ENCODE results near the gene HSF4.
A peak's percentile ranks its signal among the peaks of the same experiment; 100 is the strongest.

Gene HSF4

DNA sequence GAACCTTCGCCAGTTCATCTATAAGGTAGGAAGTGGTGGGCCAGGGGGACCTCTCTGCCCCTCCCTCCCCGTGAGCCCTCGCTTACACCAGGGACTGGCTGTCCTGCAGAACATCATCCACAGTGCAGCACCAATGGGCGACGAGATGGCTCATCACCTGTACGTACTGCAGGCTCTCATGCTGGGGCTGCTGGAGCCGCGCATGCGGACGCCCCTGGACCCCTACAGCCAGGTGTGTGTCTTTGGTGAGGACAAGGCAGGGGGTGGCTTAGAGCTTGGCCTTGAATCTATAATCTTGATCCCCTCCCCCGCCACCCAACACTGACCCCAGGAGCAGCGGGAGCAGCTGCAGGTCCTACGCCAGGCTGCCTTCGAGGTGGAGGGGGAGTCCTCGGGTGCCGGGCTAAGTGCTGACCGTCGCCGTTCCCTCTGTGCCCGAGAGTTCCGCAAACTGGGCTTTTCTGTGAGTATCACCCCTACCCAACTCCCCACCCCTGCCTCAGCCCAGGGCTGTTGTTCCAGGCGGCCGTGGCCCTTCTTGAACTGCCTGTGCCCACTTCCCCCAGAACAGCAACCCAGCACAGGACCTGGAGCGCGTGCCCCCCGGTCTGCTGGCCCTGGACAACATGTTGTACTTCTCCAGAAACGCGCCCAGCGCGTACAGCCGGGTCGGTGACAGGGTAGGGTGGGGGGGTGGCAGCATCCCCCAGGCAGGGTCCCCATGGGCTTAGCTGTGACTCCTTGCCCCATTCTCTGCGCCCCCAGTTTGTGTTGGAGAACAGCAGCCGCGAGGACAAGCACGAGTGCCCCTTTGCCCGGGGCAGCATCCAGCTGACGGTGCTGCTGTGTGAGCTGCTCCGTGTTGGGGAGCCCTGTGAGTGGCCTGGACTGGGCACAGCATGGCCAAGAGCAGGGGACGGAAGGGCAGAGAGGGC lies 37.1 kb downstream of the HSF4 start:
- Histone ChIP-seq H3K23ac (ENCODE audit: low read length in 2 of 2) (no peak overlapping the region), H4K91ac (ENCODE audit: low read length) (no peak overlapping the region), H2AFZ (ENCODE audit: low read depth, low read length) (no peak overlapping the region), H3K4ac (ENCODE audit: low read depth in 1 of 2, low read length in 2 of 2) (peak overlapping the region in 1 of 2 experiments; percentile 2), H3K27ac (ENCODE audit: low read length, poor library complexity, severe bottlenecking) (no peak overlapping the region), H3K4me3 (ENCODE audit: insufficient read depth in 1 of 2, low read depth in 1 of 2, low read length in 2 of 2) (no peak overlapping the region), H3K4me2 (ENCODE audit: low read length, poor library complexity, severe bottlenecking) (no peak overlapping the region), H2AK5ac (ENCODE audit: low read length, severe bottlenecking) (no peak overlapping the region), H2BK120ac (ENCODE audit: low read depth, low read length) (no peak overlapping the region), H3K18ac (ENCODE audit: low read depth in 1 of 2, low read length in 2 of 2) (no peak overlapping the region), H3K27me3 (ENCODE audit: control insufficient read depth in 1 of 2, insufficient read depth in 1 of 2, low read length in 2 of 2) (no peaks in the 10 kb centered on the region), H4K8ac (ENCODE audit: low read length) (no peak overlapping the region), H3K14ac (ENCODE audit: low read length in 2 of 2) (no peak overlapping the region), H2BK5ac (ENCODE audit: low read depth, low read length, poor library complexity, severe bottlenecking) (no peak overlapping the region), H3K9ac (ENCODE audit: low read length) (no peak overlapping the region), H3K79me1 (replicated peaks; ENCODE audit: low read length, poor library complexity, severe bottlenecking) (peaks cover 14% of the 10 kb centered on the region), H3K4me1 (ENCODE audit: control insufficient read depth, insufficient read depth, low read depth, low read length) (peaks cover 20% of the 10 kb centered on the region), H2BK15ac (ENCODE audit: low read depth, poor library complexity, severe bottlenecking) (no peak overlapping the region), H3K9me3 (ENCODE audit: control insufficient read depth, low read length) (no peaks in the 10 kb centered on the region), H2BK12ac (ENCODE audit: low read length in 2 of 2) (no peak overlapping the region), H3K36me3 (ENCODE audit: control insufficient read depth in 1 of 2, insufficient read depth in 2 of 2, low read depth in 1 of 2, low read length in 2 of 2) (peaks cover 24 to 78% of the 10 kb centered on the region in 2 experiments)
- 96% methylated on average over 39 of the region's 40 CpGs for WGBS
- no peak for DNase-seq

DNA sequence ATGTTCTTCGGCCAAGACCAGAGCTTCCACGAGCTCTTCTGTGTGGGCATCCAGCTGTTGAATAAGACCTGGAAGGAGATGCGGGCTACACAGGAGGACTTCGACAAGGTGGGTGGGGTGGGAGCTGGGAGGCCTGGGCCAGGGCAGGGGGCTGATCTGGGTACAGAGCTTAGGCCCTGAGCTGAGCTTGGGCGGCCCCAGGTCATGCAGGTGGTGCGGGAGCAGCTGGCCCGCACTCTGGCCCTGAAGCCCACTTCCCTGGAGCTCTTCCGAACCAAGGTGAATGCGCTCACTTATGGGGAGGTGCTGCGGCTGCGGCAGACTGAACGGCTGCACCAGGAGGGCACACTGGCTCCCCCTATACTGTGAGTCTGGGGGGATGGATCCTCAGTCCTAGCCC lies 37.9 kb downstream of the HSF4 start:
- H2BK120ac ChIP-seq (ENCODE audit: low read depth, low read length), result no peak overlapping the region
- H3K27me3 ChIP-seq (ENCODE audit: control insufficient read depth in 1 of 2, insufficient read depth in 1 of 2, low read length in 2 of 2), result no peaks in the 10 kb centered on the region
- peaks cover 13% of the 10 kb centered on the region for H3K79me1 ChIP-seq (replicated peaks; ENCODE audit: low read length, poor library complexity, severe bottlenecking)
- no peak overlapping the region for H3K27ac ChIP-seq (ENCODE audit: low read length, poor library complexity, severe bottlenecking)
- no peak for DNase-seq
- no peak overlapping the region for H3K4me3 ChIP-seq (ENCODE audit: insufficient read depth in 1 of 2, low read depth in 1 of 2, low read length in 2 of 2)
- H2BK12ac ChIP-seq (ENCODE audit: low read length in 2 of 2), result no peak overlapping the region
- no peak overlapping the region for H3K14ac ChIP-seq (ENCODE audit: low read length in 2 of 2)
- H2AFZ ChIP-seq (ENCODE audit: low read depth, low read length), result no peak overlapping the region
- H4K8ac ChIP-seq (ENCODE audit: low read length), result no peak overlapping the region
- H3K9ac ChIP-seq (ENCODE audit: low read length), result no peak overlapping the region
- H2AK5ac ChIP-seq (ENCODE audit: low read length, severe bottlenecking), result no peak overlapping the region
- no peak overlapping the region for H4K91ac ChIP-seq (ENCODE audit: low read length)
- H3K4me1 ChIP-seq (ENCODE audit: control insufficient read depth, insufficient read depth, low read depth, low read length), result peaks cover 26% of the 10 kb centered on the region
- 97% methylated on average over 12 of the region's 12 CpGs for WGBS
- H3K9me3 ChIP-seq (ENCODE audit: control insufficient read depth, low read length), result no peaks in the 10 kb centered on the region
- no peak overlapping the region for H3K18ac ChIP-seq (ENCODE audit: low read depth in 1 of 2, low read length in 2 of 2)
- H2BK15ac ChIP-seq (ENCODE audit: low read depth, poor library complexity, severe bottlenecking), result no peak overlapping the region
- H2BK5ac ChIP-seq (ENCODE audit: low read depth, low read length, poor library complexity, severe bottlenecking), result no peak overlapping the region
- H3K36me3 ChIP-seq (ENCODE audit: control insufficient read depth in 1 of 2, insufficient read depth in 2 of 2, low read depth in 1 of 2, low read length in 2 of 2), result peaks cover 17 to 71% of the 10 kb centered on the region in 2 experiments
- no peak overlapping the region for H3K4me2 ChIP-seq (ENCODE audit: low read length, poor library complexity, severe bottlenecking)
- H3K23ac ChIP-seq (ENCODE audit: low read length in 2 of 2), result no peak overlapping the region
- H3K4ac ChIP-seq (ENCODE audit: low read depth in 1 of 2, low read length in 2 of 2), result no peak overlapping the region

DNA sequence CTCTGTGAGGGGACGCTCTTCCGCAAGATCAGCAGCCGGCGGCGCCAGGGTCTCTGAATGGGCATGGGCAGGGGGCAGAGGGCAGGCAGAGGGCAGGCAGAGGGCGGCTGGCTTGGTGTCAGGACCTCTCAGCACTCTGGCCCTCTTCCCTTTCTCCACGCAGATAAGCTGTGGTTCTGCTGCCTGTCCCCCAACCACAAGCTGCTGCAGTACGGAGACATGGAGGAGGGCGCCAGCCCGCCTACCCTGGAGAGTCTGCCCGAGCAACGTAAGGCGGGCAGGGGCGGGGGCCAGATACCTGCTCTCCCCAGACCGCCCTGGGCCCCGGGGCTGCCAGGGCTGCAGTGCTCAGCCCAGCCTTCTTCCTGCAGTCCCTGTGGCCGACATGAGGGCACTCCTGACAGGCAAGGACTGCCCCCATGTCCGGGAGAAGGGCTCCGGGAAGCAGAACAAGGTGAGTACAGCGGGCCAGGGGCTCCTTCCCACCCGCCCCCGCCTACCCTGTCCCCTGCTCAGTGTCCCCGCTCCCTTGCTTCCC lies 38.5 kb downstream of the HSF4 start:
- no peak overlapping the region for H2BK120ac ChIP-seq (ENCODE audit: low read depth, low read length)
- H3K4me3 ChIP-seq (ENCODE audit: insufficient read depth in 1 of 2, low read depth in 1 of 2, low read length in 2 of 2), result no peak overlapping the region
- no peak for DNase-seq
- 95% methylated on average over 23 of the region's 23 CpGs for WGBS
- no peaks in the 10 kb centered on the region for H3K27me3 ChIP-seq (ENCODE audit: control insufficient read depth in 1 of 2, insufficient read depth in 1 of 2, low read length in 2 of 2)
- H3K4me2 ChIP-seq (ENCODE audit: low read length, poor library complexity, severe bottlenecking), result no peak overlapping the region
- no peaks in the 10 kb centered on the region for H3K9me3 ChIP-seq (ENCODE audit: control insufficient read depth, low read length)
- peaks cover 9% of the 10 kb centered on the region for H3K79me1 ChIP-seq (replicated peaks; ENCODE audit: low read length, poor library complexity, severe bottlenecking)
- no peak overlapping the region for H3K27ac ChIP-seq (ENCODE audit: low read length, poor library complexity, severe bottlenecking)
- H2BK12ac ChIP-seq (ENCODE audit: low read length in 2 of 2), result no peak overlapping the region
- no peak overlapping the region for H4K8ac ChIP-seq (ENCODE audit: low read length)
- peaks cover 11 to 65% of the 10 kb centered on the region in 2 experiments for H3K36me3 ChIP-seq (ENCODE audit: control insufficient read depth in 1 of 2, insufficient read depth in 2 of 2, low read depth in 1 of 2, low read length in 2 of 2)
- H3K9ac ChIP-seq (ENCODE audit: low read length), result no peak overlapping the region
- no peak overlapping the region for H2BK15ac ChIP-seq (ENCODE audit: low read depth, poor library complexity, severe bottlenecking)
- H3K4me1 ChIP-seq (ENCODE audit: control insufficient read depth, insufficient read depth, low read depth, low read length), result peaks cover 27% of the 10 kb centered on the region
- H3K23ac ChIP-seq (ENCODE audit: low read length in 2 of 2), result no peak overlapping the region
- H2AFZ ChIP-seq (ENCODE audit: low read depth, low read length), result no peak overlapping the region
- H4K91ac ChIP-seq (ENCODE audit: low read length), result no peak overlapping the region
- no peak overlapping the region for H2BK5ac ChIP-seq (ENCODE audit: low read depth, low read length, poor library complexity, severe bottlenecking)
- no peak overlapping the region for H3K4ac ChIP-seq (ENCODE audit: low read depth in 1 of 2, low read length in 2 of 2)
- no peak overlapping the region for H2AK5ac ChIP-seq (ENCODE audit: low read length, severe bottlenecking)
- no peak overlapping the region for H3K18ac ChIP-seq (ENCODE audit: low read depth in 1 of 2, low read length in 2 of 2)
- no peak overlapping the region for H3K14ac ChIP-seq (ENCODE audit: low read length in 2 of 2)

GRCh38 chr16:67204076-67204475 lies 39.5 kb downstream of the HSF4 start:
- no peak overlapping the region for H3K4me3 ChIP-seq (ENCODE audit: insufficient read depth in 1 of 2, low read depth in 1 of 2, low read length in 2 of 2)
- H4K91ac ChIP-seq (ENCODE audit: low read length), result no peak overlapping the region
- H2BK120ac ChIP-seq (ENCODE audit: low read depth, low read length), result no peak overlapping the region
- WGBS, result 94% methylated on average over 4 of the region's 4 CpGs
- H2BK12ac ChIP-seq (ENCODE audit: low read length in 2 of 2), result no peak overlapping the region
- DNase-seq, result no peak
- peaks cover 25% of the 10 kb centered on the region for H3K4me1 ChIP-seq (ENCODE audit: control insufficient read depth, insufficient read depth, low read depth, low read length)
- no peaks in the 10 kb centered on the region for H3K27me3 ChIP-seq (ENCODE audit: control insufficient read depth in 1 of 2, insufficient read depth in 1 of 2, low read length in 2 of 2)
- H3K9me3 ChIP-seq (ENCODE audit: control insufficient read depth, low read length), result no peaks in the 10 kb centered on the region
- H3K79me1 ChIP-seq (replicated peaks; ENCODE audit: low read length, poor library complexity, severe bottlenecking), result peaks cover 7% of the 10 kb centered on the region
- H2AK5ac ChIP-seq (ENCODE audit: low read length, severe bottlenecking), result no peak overlapping the region
- no peak overlapping the region for H3K27ac ChIP-seq (ENCODE audit: low read length, poor library complexity, severe bottlenecking)
- H2BK15ac ChIP-seq (ENCODE audit: low read depth, poor library complexity, severe bottlenecking), result no peak overlapping the region
- H3K9ac ChIP-seq (ENCODE audit: low read length), result no peak overlapping the region
- H2BK5ac ChIP-seq (ENCODE audit: low read depth, low read length, poor library complexity, severe bottlenecking), result no peak overlapping the region
- no peak overlapping the region for H3K14ac ChIP-seq (ENCODE audit: low read length in 2 of 2)
- no peak overlapping the region for H3K4ac ChIP-seq (ENCODE audit: low read depth in 1 of 2, low read length in 2 of 2)
- no peak overlapping the region for H3K23ac ChIP-seq (ENCODE audit: low read length in 2 of 2)
- no peak overlapping the region for H2AFZ ChIP-seq (ENCODE audit: low read depth, low read length)
- no peak overlapping the region for H3K18ac ChIP-seq (ENCODE audit: low read depth in 1 of 2, low read length in 2 of 2)
- no peak overlapping the region for H4K8ac ChIP-seq (ENCODE audit: low read length)
- no peak overlapping the region for H3K4me2 ChIP-seq (ENCODE audit: low read length, poor library complexity, severe bottlenecking)
- peaks cover 3 to 56% of the 10 kb centered on the region in 2 experiments for H3K36me3 ChIP-seq (ENCODE audit: control insufficient read depth in 1 of 2, insufficient read depth in 2 of 2, low read depth in 1 of 2, low read length in 2 of 2)

All from mesenchymal stem cell (in vitro differentiated cells and primary cell).